ENCODE measurements around the gene SETDB2.

SETDB2 gene

GRCh38 chr13:49418206-49418605, 25.9 kb upstream of the SETDB2 start:
- Mint-ChIP-seq H3K9me3 (no peaks in the 10 kb centered on the region), H3K4me1 (peaks cover 32% of the 10 kb centered on the region), H3K27me3 (ENCODE audit: low read depth, poor library complexity) (no peaks in the 10 kb centered on the region), H3K4me3 (no peak overlapping the region), H3K36me3 (ENCODE audit: low read depth) (peaks cover 6% of the 10 kb centered on the region), H3K27ac (no peak overlapping the region)
- no peak for DNase-seq
- TF ChIP-seq CTCF (IDR thresholded peaks at IDR 0.05) = no peak

GRCh38 chr13:49419276-49419675, 24.8 kb upstream of the SETDB2 start:
- Mint-ChIP-seq H3K27ac (peak overlapping the region; percentile 76), H3K4me3 (no peak overlapping the region), H3K27me3 (ENCODE audit: low read depth, poor library complexity) (no peaks in the 10 kb centered on the region), H3K9me3 (no peaks in the 10 kb centered on the region), H3K4me1 (peaks cover 40% of the 10 kb centered on the region), H3K36me3 (ENCODE audit: low read depth) (peaks cover 6% of the 10 kb centered on the region)
- no peak for TF ChIP-seq CTCF (IDR thresholded peaks at IDR 0.05)
- DNase-seq = no peak

- H3K4me3 Mint-ChIP-seq = no peak overlapping the region
- H3K27ac Mint-ChIP-seq = no peak overlapping the region
- no peak for DNase-seq
- TF ChIP-seq CTCF (IDR thresholded peaks at IDR 0.05) = no peak
- no peaks in the 10 kb centered on the region for H3K9me3 Mint-ChIP-seq
- H3K36me3 Mint-ChIP-seq (ENCODE audit: low read depth) = peaks cover 6% of the 10 kb centered on the region
- H3K27me3 Mint-ChIP-seq (ENCODE audit: low read depth, poor library complexity) = no peaks in the 10 kb centered on the region
- H3K4me1 Mint-ChIP-seq = peaks cover 41% of the 10 kb centered on the region
These were observed 22.7 kb upstream of the SETDB2 start for GRCh38 chr13:49421391-49421790.

GRCh38 chr13:49424011-49424560, 20.0 kb upstream of the SETDB2 start:
- DNase-seq = no peak
- TF ChIP-seq CTCF (IDR thresholded peaks at IDR 0.05) = no peak
- peaks cover 23% of the 10 kb centered on the region for H3K36me3 Mint-ChIP-seq (ENCODE audit: low read depth)
- H3K4me1 Mint-ChIP-seq = peaks cover 35% of the 10 kb centered on the region
- no peaks in the 10 kb centered on the region for H3K27me3 Mint-ChIP-seq (ENCODE audit: low read depth, poor library complexity)
- no peak overlapping the region for H3K4me3 Mint-ChIP-seq
- no peak overlapping the region for H3K27ac Mint-ChIP-seq
- H3K9me3 Mint-ChIP-seq = no peaks in the 10 kb centered on the region

GRCh38 chr13:49428041-49428763, 15.9 kb upstream of the SETDB2 start:
- no peak for TF ChIP-seq CTCF (IDR thresholded peaks at IDR 0.05)
- peaks cover 9% of the 10 kb centered on the region for H3K4me1 Mint-ChIP-seq
- H3K4me3 Mint-ChIP-seq = no peak overlapping the region
- H3K27me3 Mint-ChIP-seq (ENCODE audit: low read depth, poor library complexity) = no peaks in the 10 kb centered on the region
- no peak overlapping the region for H3K27ac Mint-ChIP-seq
- DNase-seq = no peak
- no peaks in the 10 kb centered on the region for H3K9me3 Mint-ChIP-seq
- peaks cover 18% of the 10 kb centered on the region for H3K36me3 Mint-ChIP-seq (ENCODE audit: low read depth)

GRCh38 chr13:49429121-49429520, 15.0 kb upstream of the SETDB2 start:
- Mint-ChIP-seq H3K4me1 (peaks cover 3% of the 10 kb centered on the region), H3K4me3 (no peak overlapping the region), H3K27ac (no peak overlapping the region), H3K27me3 (ENCODE audit: low read depth, poor library complexity) (no peaks in the 10 kb centered on the region), H3K36me3 (ENCODE audit: low read depth) (peaks cover 18% of the 10 kb centered on the region), H3K9me3 (no peaks in the 10 kb centered on the region)
- no peak for DNase-seq
- no peak for TF ChIP-seq CTCF (IDR thresholded peaks at IDR 0.05)

Data from nephron progenitor cell (in vitro differentiated cells).